HUES6 (cell line): ENCODE data around the gene ANKRD63.

ENCODE experiments used
- H3K27ac ChIP-seq: 2 replicates; pipeline ENCODE4 v1.7.0; 2013; ENCODE audit warnings: low read depth, mild to moderate bottlenecking, low read length, inconsistent platforms
- H3K27me3 ChIP-seq: 2 replicates; pipeline ENCODE4 v1.6.1; 2013; ENCODE audit warnings: low read length; ENCODE audit not compliant: control insufficient read depth, insufficient read depth
- H3K36me3 ChIP-seq: 2 replicates; pipeline ENCODE4 v1.6.1; 2013; ENCODE audit warnings: low read length; ENCODE audit not compliant: control insufficient read depth, insufficient read depth
- H3K4me1 ChIP-seq: 2 replicates; pipeline ENCODE4 v1.6.1; 2013; ENCODE audit warnings: low read length; ENCODE audit not compliant: control insufficient read depth, insufficient read depth
- H3K4me3 ChIP-seq: 2 replicates; pipeline ENCODE4 v1.5.1; 2013; ENCODE audit warnings: low read depth, low read length
- H3K9ac ChIP-seq: one replicate; pipeline ENCODE4 v1.6.1; 2013; ENCODE audit warnings: mild to moderate bottlenecking, low read length
- H3K9me3 ChIP-seq: 2 replicates; pipeline ENCODE4 v1.6.1; 2013; ENCODE audit warnings: low read depth, low read length; ENCODE audit not compliant: control insufficient read depth, insufficient read depth

Gene ANKRD63

DNA sequence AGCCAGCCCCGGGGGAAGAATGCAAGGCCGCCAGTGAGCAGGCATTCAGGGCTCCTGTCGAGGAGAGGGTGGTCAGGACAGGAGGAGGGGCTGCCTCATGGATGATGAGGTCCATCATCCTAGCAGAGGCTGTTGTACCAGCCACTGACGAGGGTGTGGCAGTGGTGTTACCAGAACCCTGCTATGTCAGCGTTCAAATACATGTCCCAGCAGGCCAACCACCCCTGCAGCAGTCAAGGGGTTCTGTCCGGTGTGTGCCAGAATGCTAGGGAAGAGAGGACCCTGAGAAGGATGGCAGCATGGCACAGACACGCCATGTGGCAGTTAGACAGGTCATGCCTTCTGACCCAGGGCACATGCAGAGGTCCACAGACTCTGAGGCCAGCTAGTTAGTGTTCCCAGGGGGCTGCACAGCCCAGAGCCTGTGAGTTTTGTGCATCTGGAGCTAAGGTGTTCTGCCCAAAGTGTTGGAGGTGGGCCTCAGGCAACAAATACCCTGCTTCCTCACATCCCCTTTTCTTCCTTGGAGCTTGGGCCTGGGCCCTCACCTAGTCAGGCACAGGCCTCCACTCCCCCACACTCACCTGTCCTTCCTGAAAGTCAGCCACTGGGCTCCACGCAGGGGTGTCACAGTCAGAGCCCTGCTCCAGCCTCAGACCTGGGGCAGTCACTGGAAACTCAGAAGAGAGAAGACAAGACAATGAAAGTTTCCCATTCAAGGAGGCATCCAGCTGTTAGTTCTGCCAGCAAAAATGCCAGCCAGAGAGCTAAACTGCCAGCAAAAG is 36.2 kb downstream of the ANKRD63 start:
- H3K4me1 ChIP-seq: peaks cover 9% of the 10 kb centered on the region
- peaks cover 24% of the 10 kb centered on the region for H3K27me3 ChIP-seq
- H3K9me3 ChIP-seq: no peaks in the 10 kb centered on the region
- no peak overlapping the region for H3K4me3 ChIP-seq
- no peaks in the 10 kb centered on the region for H3K36me3 ChIP-seq
- no peak overlapping the region for H3K9ac ChIP-seq
- H3K27ac ChIP-seq: no peak overlapping the region

DNA sequence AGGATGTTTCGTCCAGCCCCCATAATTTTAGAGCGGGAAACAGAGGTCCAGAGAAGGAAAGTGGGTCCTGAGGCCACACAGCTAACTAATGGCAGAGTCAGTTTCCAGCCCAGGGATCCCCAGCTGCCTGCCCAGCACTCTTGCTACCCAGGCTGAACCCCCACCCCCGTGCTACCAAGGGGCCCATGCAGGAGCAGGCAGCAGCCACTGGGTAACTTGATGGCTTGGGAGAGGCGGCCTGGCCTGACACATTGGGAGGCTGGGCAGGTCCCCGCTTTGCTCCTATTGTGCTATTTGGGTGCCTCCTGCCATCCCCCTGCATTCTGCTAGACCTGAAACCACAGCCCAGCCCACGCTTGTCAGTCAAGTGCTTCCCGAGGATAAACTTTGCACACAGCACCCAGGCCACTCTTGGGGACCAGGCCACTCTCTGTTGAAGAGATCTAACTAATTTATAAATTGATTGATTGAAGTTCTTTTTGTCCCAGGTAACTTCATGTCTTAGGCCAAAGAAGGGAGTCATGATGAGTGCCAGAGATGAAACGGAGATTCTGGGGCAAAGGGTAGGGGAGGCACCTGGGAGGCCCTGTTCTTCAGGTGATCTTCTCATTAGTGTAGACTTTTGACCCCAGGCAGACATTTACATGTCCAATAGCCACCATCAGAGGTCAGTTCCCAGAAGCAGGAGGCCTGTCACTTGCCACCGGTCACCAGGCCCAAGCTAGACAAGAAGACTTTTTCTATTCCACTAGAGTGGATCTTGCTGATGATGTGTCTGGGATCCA is 37.0 kb downstream of the ANKRD63 start:
- Histone ChIP-seq H3K9me3 (no peaks in the 10 kb centered on the region), H3K9ac (no peak overlapping the region), H3K36me3 (no peaks in the 10 kb centered on the region), H3K27ac (no peak overlapping the region), H3K4me3 (no peak overlapping the region), H3K27me3 (peaks cover 16% of the 10 kb centered on the region), H3K4me1 (peaks cover 9% of the 10 kb centered on the region)

DNA sequence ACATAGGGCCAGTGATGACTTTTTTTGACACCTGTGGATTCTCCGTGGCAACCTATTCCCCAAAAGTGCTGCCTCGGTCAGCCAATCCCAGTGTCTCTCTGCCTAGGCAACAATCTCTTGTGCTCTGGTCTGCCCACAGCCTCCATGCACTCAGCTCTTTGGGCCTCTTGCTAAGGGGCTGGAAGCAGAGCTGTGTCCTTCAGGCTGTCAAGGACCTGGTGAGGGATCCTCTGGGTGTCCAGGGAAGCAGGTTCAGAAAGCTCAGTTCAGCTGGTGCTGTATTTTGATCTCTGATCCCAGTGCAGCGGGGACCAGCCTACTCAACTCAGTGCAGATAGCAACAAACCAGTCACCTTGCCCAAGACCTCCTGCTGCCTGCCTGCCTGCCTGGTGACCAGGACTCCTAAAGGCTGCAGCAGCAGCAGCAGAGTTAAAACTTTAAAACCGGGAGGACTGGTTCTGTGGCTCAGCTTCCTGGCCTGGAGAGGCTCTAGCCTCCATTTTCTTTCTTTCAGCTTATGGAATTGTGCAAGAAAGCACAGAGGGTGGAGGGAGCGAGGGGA is 37.8 kb downstream of the ANKRD63 start:
- H3K27ac ChIP-seq: no peak overlapping the region
- H3K4me1 ChIP-seq: peaks cover 9% of the 10 kb centered on the region
- H3K9me3 ChIP-seq: no peaks in the 10 kb centered on the region
- H3K27me3 ChIP-seq: peaks cover 13% of the 10 kb centered on the region; the same call in 1 of the 2 replicates
- H3K36me3 ChIP-seq: no peaks in the 10 kb centered on the region
- no peak overlapping the region for H3K4me3 ChIP-seq
- H3K9ac ChIP-seq: no peak overlapping the region

DNA sequence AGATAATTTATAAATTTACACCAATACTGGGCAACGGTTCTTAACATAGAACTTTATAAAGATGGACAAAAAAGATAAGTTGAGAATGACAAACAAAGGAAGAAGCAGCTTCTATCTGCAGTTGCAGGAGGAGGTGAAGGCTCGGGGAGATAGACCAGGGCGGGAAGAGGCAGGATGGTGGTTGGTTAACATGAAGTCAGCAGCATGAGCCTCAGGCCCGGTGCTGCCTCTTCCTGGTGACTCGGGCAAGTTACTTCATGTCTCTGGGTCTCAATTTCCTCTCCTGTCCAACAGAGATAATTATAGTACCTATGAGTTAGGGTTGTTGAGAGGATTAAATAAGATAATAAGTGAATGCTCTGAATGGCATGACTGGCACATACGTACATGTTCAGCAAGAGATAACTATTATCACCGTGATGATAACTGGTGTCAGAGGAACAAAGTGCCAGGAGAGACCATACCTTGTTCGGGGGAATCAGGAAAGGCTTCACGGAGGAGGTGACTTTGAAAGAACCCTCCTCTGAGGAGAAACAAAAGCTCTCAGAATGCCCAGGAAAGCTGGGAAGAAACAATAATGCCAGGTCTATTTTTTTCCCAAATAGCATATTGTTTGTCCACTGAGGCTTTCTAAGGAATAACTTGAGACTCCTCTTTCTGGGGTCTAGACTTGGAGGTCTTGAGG is 39.6 kb downstream of the ANKRD63 start:
- no peak overlapping the region for H3K27ac ChIP-seq
- peaks cover 24% of the 10 kb centered on the region for H3K4me1 ChIP-seq
- peaks cover 15% of the 10 kb centered on the region; the same call in 1 of the 2 replicates for H3K27me3 ChIP-seq

DNA sequence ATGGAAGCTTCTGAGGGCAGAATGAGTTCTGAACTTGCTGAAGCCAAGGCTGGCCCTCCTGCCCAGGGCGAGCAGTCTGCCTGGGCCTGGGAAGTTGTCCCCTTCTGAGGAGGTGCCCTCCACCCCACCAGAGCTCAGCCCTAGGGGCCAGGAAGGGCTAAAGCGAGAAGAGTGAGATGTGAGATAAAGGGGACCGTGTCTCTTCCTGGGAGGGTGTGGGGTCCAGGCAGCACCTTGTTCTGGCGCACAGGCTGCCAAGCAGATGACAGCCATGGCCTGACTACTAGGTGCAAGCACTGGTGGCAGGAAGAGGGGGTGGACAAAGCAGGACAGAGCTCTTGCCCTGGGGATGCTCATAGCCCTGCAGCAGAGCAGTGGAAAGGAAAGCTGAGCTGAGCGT is 40.3 kb downstream of the ANKRD63 start:
- no peak overlapping the region for H3K27ac ChIP-seq
- H3K27me3 ChIP-seq: peaks cover 18% of the 10 kb centered on the region; the same call in 1 of the 2 replicates
- H3K4me1 ChIP-seq: peaks cover 26% of the 10 kb centered on the region
- no peaks in the 10 kb centered on the region for H3K9me3 ChIP-seq
- H3K4me3 ChIP-seq: no peak overlapping the region
- no peak overlapping the region for H3K9ac ChIP-seq
- no peaks in the 10 kb centered on the region for H3K36me3 ChIP-seq

More for the DNA sequence above, 39.6 kb downstream of the ANKRD63 start:
- H3K36me3 ChIP-seq: no peaks in the 10 kb centered on the region
- H3K9ac ChIP-seq: no peak overlapping the region
- no peak overlapping the region for H3K4me3 ChIP-seq
- H3K9me3 ChIP-seq: no peaks in the 10 kb centered on the region

DNA sequence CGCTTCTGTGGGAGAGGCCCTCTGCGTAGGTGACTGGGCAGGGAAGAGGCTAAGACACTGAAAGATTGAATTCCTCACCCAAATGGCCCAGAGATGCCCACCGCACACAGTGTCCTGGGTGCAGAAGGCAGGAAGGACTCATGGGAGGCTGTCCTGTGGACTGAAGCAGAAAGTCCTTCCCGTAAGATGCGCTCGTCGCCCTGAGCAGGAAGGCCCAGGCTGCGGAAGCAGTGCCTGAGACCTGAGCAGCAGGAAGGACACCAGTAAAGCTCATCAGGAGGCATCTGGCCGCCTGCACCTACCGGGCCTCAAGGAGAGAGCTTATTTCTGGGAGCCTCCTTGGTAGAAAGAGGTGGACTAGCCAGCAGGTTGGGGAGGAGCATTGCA is 40.7 kb downstream of the ANKRD63 start:
- H3K4me1 ChIP-seq: peaks cover 26% of the 10 kb centered on the region
- H3K27me3 ChIP-seq: peaks cover 18% of the 10 kb centered on the region; the same call in 1 of the 2 replicates
- H3K36me3 ChIP-seq: no peaks in the 10 kb centered on the region
- no peaks in the 10 kb centered on the region for H3K9me3 ChIP-seq
- H3K27ac ChIP-seq: no peak overlapping the region
- H3K4me3 ChIP-seq: no peak overlapping the region
- no peak overlapping the region for H3K9ac ChIP-seq

DNA sequence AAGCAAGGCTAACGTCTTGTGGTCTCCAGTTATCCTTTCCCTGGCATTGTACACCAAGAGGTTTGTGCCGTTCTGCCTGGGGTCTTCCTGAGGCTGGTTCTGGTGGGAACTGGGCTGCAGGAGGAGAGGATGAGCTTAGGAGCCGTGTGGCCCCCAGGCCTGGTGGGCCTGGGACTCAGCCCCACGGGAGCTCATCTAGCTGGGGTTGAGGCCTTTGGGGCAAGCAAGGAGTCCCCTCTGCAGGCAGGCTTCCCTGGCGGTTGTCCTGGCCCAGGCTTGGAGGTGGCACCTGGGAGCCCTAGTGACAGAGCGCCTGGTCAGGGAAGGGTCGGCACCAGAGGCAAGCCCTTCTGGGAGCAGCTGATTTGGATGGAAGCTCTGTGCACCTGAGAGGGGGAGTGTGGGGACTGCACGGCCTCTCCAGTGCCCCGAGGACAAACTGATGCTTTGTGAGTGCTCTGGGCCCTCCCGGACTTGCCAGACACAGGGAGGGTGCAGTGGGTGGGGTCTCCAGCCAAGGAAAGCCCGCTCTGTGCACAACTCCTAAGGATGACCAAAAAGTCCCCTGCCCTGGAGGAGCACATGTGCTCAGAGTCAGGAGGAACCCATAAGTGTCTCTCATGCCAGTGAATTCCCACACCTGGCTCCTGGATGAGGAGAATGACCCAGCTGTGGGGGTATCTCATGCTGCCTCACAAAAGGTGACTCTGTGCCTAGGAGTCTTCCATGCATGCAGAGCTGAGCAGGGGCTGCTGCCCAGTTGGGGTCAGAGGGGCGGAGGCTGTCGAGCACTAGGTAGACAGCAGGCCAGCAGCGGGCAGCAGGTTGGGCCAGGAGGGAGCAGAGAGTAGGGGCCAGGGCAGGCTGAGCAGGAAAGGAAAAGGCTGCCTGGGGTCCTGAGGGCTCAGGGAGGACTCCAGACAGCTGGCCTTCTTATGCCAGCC is 41.3 kb downstream of the ANKRD63 start:
- Histone ChIP-seq H3K27me3 (peaks cover 18% of the 10 kb centered on the region; the same call in 1 of the 2 replicates), H3K27ac (no peak overlapping the region), H3K9me3 (no peaks in the 10 kb centered on the region), H3K4me3 (no peak overlapping the region), H3K36me3 (no peaks in the 10 kb centered on the region), H3K9ac (no peak overlapping the region), H3K4me1 (peaks cover 26% of the 10 kb centered on the region)

DNA sequence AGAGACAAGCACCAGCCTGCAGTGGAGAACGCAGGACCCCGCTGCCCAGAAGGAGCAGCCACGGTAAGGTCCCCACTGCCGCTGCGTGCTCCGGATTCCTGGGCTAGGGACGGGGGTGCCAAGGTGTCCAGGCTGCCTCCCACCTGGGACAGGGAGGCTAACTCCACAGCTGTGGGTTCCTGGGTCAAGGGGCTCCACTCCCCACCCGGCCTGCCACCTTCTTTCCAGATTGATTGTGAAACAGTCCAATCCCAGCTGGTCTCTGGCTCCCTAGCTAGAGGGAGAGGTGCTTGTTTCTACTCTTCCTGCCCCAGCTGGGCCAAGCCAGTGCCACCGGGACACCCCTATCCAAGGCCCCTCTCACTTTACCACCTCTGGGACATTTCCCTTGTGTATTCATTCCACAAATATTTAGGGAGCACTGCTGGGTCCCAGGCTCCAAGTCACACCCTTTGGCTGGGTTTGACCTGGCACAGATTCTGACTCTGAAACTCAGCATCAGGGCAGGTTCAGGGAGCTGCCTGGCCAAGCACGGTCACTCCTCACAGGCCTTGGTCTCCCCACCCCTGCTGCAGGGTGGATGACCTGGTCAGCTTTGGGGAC is 42.1 kb downstream of the ANKRD63 start:
- Histone ChIP-seq H3K27ac (no peak overlapping the region), H3K36me3 (no peaks in the 10 kb centered on the region), H3K9me3 (no peaks in the 10 kb centered on the region), H3K27me3 (peaks cover 18% of the 10 kb centered on the region; the same call in 1 of the 2 replicates), H3K4me3 (no peak overlapping the region), H3K4me1 (peaks cover 26% of the 10 kb centered on the region), H3K9ac (no peak overlapping the region)

DNA sequence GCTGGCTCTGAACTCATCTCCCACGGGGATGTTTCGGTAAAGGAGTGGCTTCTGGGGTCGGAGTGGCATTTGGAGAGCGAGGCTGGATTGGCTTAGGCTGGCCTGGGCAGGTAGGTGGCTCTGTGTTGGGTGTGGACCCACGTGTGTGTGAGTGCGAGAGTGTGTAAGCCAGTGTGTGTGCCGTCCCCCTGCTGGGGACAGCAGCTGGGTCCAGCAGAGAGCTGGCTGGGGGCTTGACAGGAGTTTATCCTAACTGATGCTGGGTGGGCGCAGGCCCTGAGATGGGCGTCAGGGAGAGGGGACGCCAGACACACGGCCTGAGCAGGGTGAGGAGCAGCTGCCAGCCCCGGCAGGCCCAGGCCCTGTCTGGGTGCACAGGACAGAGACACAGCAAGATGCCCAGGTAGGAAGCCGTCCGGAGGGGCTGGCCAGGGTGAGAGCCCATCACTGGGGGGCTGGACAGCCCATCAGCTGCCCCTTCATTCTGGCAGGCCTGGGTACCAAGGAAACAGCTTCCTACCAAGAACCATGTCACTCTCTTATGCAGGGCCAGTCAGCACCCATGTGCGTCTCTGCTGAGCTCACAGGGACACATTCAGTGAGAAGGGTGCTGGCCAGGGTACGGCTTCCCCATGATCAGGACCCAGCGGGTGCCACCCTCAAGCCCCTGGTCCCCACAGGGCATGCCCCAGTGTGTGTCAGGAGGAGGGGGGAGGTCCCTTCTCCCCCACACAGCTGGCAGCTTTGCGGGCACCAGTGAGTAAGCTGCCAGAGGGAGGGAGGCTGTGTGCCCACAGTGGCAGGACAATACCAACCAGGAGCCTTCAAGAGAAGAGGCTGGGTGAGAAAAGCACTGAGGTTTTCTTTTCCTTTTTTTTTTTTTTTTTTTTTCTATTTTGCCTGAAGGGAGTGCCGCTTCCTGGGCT is 42.9 kb downstream of the ANKRD63 start:
- H3K4me1 ChIP-seq: peaks cover 19% of the 10 kb centered on the region
- H3K27ac ChIP-seq: no peak overlapping the region
- H3K9ac ChIP-seq: no peak overlapping the region
- H3K27me3 ChIP-seq: peaks cover 18% of the 10 kb centered on the region; the same call in 1 of the 2 replicates
- peak overlapping the region; percentile 51; the same call in 1 of the 2 replicates for H3K4me3 ChIP-seq
- H3K9me3 ChIP-seq: no peaks in the 10 kb centered on the region
- no peaks in the 10 kb centered on the region for H3K36me3 ChIP-seq
